ENCODE data around the gene LENG1.

LENG1 gene

DNA sequence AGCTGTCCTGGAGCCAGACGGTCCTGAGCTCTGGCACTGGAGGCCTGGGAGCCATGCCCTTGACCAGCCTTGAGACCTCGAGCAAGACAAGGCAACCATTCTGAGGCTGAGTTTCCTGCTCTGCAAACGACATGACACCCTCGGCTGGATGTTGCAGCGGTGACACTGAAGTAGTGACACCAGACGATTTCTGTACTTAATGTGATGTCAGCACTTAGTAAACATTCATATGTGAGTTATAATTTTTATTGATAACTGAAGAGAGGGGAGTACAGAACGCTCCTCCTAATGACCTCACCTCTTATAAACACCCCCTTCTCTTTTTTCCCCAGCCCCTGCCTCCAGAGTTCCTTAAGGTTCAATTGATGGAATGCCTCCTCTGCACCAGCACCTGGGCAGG, 51.0 kb downstream of the LENG1 start:
- DNase-seq (ENCODE audit: low spot score) = no peak

DNA sequence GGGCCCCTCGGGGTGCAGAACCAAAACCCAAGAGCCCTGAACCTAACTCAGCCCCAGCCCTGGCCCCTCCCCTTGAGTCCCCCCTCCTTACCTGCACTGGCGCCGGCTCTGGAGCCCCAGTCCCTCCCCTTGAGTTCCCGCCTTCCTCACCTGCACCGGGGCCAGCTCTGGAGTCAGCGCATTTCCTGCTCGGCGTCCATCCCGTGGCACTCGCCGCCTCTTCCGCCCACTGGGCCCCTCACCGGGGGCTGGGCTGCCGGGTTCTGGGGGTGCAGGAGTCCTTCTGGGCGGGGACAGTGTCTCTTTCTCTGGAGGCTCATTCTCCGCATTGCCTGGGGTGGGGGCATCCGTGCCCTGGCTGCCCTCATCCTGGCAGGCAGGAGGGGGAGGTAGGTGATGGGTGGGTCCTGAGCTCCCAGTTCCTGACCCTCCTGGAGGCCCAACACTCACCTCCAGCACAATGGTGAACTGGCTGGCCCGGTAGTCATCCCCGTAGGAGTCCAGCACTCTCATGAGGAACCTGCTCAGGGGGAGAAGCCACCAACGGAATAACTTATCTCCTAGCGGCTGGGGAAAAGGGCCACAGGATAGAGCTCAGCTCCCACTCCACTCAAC, 51.5 kb downstream of the LENG1 start:
- DNase-seq (ENCODE audit: low spot score) = no peak

DNA sequence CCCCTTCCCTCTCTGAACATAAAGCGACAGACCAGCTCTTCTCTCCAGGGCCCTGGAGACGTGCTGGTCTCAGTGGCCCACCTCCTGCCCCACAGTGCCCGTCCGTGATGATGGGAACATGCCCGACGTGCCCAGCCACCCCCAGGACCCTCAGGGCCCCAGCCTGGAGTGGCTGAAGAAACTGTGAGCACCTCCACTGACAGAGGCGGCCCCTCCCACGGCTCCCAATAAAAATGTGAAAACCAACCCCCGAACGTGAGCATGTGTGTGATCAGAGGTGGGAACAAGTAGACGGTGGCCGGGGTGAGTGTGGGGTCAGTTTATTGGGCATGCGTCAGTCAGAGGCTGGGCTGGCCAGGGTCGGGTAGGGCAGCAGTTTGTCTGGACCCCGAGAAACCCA, 52.8 kb downstream of the LENG1 start:
- DNase-seq (ENCODE audit: low spot score) = no peak

DNA sequence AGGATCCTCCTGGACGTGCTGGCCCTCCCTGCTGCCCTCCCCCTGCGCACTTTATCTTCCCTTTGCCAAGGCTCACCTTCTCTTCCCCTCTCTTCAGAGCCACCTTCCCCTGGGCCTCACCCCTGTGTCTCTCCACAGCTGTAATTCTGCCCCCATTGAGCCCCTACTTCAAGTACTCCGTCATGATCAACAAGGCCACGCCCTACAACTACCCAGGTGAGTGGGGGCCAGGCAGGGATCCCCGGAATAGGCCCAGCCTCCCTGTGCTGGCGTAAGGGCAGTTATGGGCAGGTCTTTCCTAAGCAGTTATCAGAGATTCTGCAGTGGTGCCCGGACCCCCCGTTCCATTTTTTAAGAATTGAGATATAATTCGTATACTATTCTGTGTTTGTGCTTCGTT, 53.7 kb downstream of the LENG1 start:
- no peak for DNase-seq (ENCODE audit: low spot score)

Data from hematopoietic multipotent progenitor cell treated with erythropoietin and hydrocortisone succinate and interleukin-3 and kit ligand, for 15 days (in vitro differentiated cells).